Pons (tissue), 1 donor: Measurements from ENCODE around the gene PCMT1.

ENCODE experiments used
- DNase-seq: peaks from one replicate; pipeline ENCODE4 v3.0.0-alpha.2; 2016; ENCODE audit warnings: low spot score

PCMT1 gene

DNA sequence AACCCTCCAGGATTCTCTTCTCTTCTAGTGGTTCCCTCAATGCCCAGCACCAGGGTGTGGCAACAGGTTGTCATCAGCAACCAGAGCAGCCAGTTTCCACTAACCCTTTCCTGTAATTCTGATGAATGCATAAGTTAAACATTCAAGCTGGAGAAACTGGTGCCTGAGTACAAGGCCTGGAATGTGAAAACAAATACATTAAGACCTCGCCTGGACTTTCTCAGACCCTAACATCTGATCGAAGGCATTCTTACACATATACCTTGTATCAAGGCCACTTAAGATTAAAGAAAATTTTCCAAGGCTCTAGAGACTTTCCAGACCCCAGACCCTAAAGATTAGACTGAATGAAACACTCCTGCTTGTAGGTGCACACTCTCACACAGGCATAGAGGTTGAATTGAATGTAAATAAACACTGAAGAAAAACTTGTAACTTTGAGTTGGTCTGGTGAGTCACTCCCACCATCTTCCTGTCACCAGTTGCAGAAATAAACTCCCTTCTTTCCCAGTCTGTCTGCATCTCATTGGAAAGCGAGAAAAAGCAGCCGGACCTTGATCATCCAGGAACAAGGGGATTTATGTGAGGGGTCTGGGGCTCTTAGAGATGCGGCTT is 105.6 kb downstream of the PCMT1 start:
- DNase-seq, result no peak

- DNase-seq, result no peak
These were observed 106.2 kb downstream of the PCMT1 start for GRCh38 chr6:149855741-149856140.

GRCh38 chr6:149856256-149856994 is 106.9 kb downstream of the PCMT1 start:
- no peak for DNase-seq

- DNase-seq, result no peak
These were observed 108.0 kb downstream of the PCMT1 start for GRCh38 chr6:149857541-149857940.

- no peak for DNase-seq
These were observed 109.8 kb downstream of the PCMT1 start for GRCh38 chr6:149859368-149859767.

- DNase-seq, result no peak
These were observed 110.4 kb downstream of the PCMT1 start for GRCh38 chr6:149859938-149860337.

- no peak for DNase-seq
These were observed 110.9 kb downstream of the PCMT1 start for GRCh38 chr6:149860513-149860833.
